T-helper 1 cell treated with Interleukin-12 subunit alpha and Interleukin-12 subunit beta and Interleukin-4 antibody, amounts not matched to agents 30 μg/mL and 1 μg/mL, for 36 hours (primary cell): ENCODE results near the gene MLPH.

Source experiments
- H3K27ac Mint-ChIP-seq: one replicate; pipeline ENCODE4 v1.8.0; 2021; ENCODE audit warnings: mild to moderate bottlenecking, mixed read lengths
- H3K27me3 Mint-ChIP-seq: one replicate; pipeline ENCODE4 v1.8.0; 2021; ENCODE audit warnings: low read depth, mixed read lengths
- H3K36me3 Mint-ChIP-seq: one replicate; pipeline ENCODE4 v1.8.0; 2021; ENCODE audit warnings: low read depth, mixed read lengths
- H3K4me1 Mint-ChIP-seq: one replicate; pipeline ENCODE4 v1.8.0; 2021; ENCODE audit warnings: low read depth, mixed read lengths
- H3K4me3 Mint-ChIP-seq: one replicate; pipeline ENCODE4 v1.8.0; 2021; ENCODE audit warnings: mild to moderate bottlenecking, moderate library complexity, mixed read lengths
- H3K9me3 Mint-ChIP-seq: one replicate; pipeline ENCODE4 v1.8.0; 2021; ENCODE audit warnings: mixed read lengths

The MLPH gene

DNA sequence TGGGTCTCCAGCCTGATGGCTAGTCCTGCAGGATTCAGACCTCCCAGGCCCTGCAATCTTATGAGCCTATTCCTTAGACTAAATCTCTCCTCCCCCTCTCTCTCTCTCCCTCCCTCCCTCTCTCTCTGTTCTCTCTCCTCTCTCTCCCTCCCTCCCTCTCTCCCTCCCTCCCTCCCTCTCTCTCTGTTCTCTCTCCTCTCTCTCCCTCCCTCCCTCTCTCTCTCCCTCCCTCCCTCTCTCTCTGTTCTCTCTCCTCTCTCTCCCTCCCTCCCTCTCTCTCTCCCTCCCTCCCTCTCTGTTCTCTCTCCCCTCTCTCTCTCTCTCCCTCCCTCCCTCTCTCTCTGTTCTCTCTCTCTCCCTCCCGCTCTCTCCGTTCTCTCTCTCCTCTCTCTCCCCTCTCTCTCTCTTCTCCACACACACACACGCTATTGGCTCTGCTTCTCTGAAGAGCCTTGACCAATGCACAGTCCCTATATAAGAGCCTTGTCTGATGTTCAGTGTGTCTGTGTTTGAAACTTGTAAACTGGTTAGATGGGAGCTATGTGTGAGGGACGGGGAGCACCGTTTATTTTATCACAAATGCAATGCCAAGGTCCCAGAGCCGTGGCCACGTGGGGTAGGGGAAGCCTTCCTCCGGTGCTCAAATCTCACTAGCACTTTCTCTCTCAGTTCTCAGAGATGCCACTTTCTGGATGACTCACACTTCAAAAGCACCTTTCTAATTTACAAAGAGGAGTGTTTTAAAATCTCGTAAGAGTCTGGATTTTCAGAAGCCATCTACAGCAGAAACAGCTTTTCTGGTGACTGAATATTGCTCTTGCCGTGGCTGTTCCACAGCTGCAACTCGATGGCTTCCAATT lies 70.0 kb downstream of the MLPH start:
- H3K27me3 Mint-ChIP-seq: peaks cover 19% of the 10 kb centered on the region
- H3K4me3 Mint-ChIP-seq: no peak overlapping the region
- no peak overlapping the region for H3K27ac Mint-ChIP-seq
- H3K36me3 Mint-ChIP-seq: peaks cover 1% of the 10 kb centered on the region
- peaks cover 25% of the 10 kb centered on the region for H3K9me3 Mint-ChIP-seq
- H3K4me1 Mint-ChIP-seq: peaks cover 11% of the 10 kb centered on the region

DNA sequence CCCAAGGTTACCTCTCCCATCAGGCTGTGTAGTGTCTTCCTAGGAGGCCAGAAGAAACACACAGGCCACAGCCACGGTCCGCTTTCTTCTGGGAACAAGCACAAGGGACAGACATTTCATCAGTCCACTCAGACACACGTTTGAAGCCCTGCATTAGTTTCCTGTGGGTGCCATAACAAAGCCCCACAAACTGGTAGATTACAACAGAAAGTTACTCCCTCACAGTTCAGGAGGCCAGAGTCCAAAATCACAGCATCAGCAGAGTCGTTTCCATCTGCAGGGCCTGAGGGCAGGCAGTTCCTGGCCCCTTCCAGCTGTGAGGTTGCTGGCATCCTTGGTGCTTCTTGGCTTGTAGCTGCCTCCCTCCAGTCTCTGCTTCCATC lies 70.6 kb downstream of the MLPH start:
- peaks cover 11% of the 10 kb centered on the region for H3K4me1 Mint-ChIP-seq
- peaks cover 19% of the 10 kb centered on the region for H3K27me3 Mint-ChIP-seq
- H3K4me3 Mint-ChIP-seq: no peak overlapping the region
- no peak overlapping the region for H3K27ac Mint-ChIP-seq
- H3K36me3 Mint-ChIP-seq: peaks cover 1% of the 10 kb centered on the region
- H3K9me3 Mint-ChIP-seq: peaks cover 25% of the 10 kb centered on the region

DNA sequence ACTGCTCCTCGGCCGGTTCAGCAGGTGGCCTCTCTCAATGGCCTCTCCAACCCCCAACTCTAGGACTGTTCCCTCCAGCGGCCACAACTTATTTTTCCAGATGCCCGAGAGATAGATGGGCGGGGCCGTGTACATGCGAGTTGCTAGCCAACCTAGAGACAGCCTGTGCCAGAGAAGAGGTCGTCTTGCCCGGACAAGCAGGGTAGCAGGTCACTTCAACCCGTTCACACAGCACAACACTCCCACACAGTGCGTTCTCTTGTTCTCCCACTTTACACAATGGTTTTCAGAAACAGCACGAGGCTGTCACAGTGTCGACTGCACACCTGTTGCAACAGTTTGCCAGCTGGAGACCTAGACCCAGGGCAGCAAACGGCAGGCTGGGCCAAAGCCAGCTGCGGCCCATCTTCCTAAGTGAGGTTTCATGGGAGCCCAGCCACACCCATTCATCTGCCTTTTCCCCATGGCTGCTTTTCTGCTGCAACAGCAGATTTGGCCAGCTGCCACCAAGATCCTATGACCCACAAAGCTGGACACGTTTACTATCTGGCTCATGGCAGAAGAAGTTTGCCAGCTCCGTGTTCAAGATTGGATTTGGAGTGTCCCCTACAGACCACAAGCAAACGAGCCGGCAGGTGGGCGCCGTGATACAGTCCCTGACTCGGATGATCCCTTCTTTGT lies 72.0 kb downstream of the MLPH start:
- H3K4me3 Mint-ChIP-seq: no peak overlapping the region
- no peak overlapping the region for H3K27ac Mint-ChIP-seq

DNA sequence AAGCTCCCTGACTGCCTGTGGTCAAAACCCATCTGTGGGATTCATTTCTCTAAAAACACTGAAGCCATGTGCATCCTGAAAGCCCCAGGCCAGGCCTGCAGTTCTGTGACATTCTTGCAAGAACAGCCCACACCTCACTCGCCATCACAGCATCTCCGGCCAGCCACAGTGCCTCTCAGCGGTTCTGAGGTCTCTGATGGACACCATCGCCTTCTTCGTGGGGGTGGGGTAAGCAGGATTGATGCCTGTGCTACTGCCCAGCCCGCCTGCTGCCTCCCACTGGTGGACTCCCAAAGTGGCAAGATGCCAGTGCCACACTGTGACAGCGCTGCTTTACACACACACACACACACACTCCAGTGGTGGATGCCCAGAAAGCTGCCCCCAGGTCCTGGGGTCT lies 74.2 kb downstream of the MLPH start:
- H3K4me3 Mint-ChIP-seq: no peak overlapping the region
- H3K4me1 Mint-ChIP-seq: peaks cover 11% of the 10 kb centered on the region
- H3K27ac Mint-ChIP-seq: no peak overlapping the region
- H3K27me3 Mint-ChIP-seq: peaks cover 11% of the 10 kb centered on the region
- peaks cover 5% of the 10 kb centered on the region for H3K9me3 Mint-ChIP-seq
- H3K36me3 Mint-ChIP-seq: peaks cover 1% of the 10 kb centered on the region

More for the DNA sequence above, 72.0 kb downstream of the MLPH start:
- Mint-ChIP-seq H3K27me3 (peaks cover 19% of the 10 kb centered on the region), H3K36me3 (peaks cover 1% of the 10 kb centered on the region), H3K9me3 (peaks cover 20% of the 10 kb centered on the region), H3K4me1 (peaks cover 11% of the 10 kb centered on the region)

DNA sequence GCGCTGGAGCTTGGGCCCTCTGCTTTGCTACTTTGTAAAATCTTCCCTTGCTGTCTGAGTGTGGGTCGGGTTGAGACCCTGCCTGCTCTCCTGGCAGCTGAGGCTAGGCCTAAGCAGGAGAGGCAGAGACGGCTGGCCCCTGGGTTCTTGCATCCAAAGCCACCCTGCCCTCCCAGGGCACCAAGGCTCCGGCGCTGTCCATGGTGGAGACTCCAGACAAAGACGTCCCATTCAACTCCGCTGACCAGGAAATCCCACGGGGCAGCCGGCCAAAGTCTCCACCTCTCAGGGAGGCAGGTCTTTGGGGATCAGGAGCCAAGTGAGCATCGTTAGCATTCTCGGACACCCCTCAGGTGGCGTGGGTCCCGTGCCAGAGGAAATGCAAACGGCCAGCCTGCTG lies 76.8 kb downstream of the MLPH start:
- no peak overlapping the region for H3K4me3 Mint-ChIP-seq
- H3K36me3 Mint-ChIP-seq: no peaks in the 10 kb centered on the region
- no peaks in the 10 kb centered on the region for H3K4me1 Mint-ChIP-seq
- H3K9me3 Mint-ChIP-seq: no peaks in the 10 kb centered on the region
- H3K27ac Mint-ChIP-seq: no peak overlapping the region
- H3K27me3 Mint-ChIP-seq: peaks cover 4% of the 10 kb centered on the region

DNA sequence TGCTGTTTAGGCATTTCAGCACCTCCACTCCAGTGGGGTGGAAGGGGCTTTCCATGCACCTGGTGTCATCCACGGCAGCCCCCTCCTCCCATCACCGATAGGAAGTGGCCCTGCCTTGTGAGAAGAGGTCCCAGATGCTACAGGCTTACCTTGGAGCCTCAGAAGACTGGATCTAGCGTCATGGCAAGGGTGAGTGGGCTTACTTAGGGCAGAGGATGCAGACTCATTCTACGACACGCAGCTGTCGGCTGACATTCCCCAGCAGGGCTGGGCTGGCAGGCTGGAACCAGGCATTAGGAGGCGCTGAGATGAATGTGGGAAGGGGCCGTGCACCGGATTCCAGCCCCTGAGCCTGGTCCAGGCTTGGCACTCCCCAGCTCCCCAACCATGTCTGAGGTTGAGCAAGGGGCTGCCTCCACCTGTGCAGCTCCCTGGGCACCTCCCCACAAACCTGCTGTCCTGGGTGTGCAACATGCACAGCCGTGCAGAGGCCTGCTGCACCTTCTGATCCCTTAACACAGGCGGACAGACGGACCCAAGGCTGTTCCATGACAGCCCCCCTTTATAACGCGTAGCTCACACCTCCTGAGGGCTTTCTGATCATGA lies 77.6 kb downstream of the MLPH start:
- Mint-ChIP-seq H3K9me3 (no peaks in the 10 kb centered on the region), H3K4me1 (no peaks in the 10 kb centered on the region), H3K36me3 (no peaks in the 10 kb centered on the region), H3K27me3 (peaks cover 4% of the 10 kb centered on the region), H3K27ac (no peak overlapping the region), H3K4me3 (no peak overlapping the region)

DNA sequence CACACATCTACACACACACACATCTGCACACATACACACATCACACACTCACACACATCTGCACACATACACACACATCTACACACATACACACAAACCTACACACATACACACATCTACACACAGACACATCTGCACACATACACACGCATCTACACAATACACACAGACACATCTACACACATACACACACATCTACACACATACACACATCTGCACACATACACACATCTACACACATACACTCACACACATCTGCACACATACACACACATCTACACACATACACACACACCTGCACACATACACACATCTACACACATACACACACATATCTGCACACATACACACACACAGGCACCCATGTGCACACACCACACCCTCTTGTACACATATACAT lies 78.9 kb downstream of the MLPH start:
- Mint-ChIP-seq H3K4me3 (no peak overlapping the region), H3K36me3 (no peaks in the 10 kb centered on the region), H3K4me1 (no peaks in the 10 kb centered on the region), H3K27ac (no peak overlapping the region), H3K9me3 (no peaks in the 10 kb centered on the region), H3K27me3 (peaks cover 4% of the 10 kb centered on the region)

DNA sequence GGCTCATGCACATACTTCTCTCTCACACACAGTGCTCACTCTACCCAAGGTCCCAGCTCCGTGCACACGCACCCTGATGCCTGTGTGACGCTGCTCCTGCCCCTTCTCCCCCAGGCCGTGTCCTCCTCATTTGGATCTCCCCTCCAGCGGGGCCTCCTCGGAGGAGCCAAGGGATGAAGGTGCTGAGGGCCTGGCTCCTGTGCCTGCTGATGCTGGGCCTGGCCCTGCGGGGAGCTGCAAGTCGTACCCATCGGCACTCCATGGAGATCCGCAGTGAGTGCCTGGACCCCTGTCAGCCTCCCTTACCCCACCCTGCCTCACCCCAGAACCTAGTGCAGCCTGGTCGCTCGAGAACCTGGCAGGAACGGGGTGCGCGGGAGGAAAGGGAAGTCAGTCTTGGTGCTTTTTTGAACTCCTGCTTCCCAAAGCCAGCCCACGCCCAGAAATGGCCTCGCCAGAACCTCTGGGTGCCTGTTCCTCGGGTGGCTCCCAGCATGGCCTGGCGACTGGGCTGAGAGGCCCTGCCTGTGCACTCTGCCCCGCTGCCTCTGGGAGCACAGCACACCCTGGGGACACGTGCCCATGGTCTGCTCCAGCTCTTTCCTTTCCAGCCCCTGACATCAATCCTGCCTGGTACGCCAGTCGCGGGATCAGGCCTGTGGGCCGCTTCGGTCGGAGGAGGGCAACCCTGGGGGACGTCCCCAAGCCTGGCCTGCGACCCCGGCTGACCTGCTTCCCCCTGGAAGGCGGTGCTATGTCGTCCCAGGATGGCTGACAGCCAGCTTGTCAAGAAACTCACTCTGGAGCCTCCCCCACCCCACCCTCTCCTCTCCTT lies 79.6 kb downstream of the MLPH start, which contains the start of gene PRLH:
TSS of gene PRLH (plus strand) at position 174 of the 835 bp plus-strand sequence. CDS start at position 174, 0 bp downstream.
- Mint-ChIP-seq H3K4me1 (no peaks in the 10 kb centered on the region), H3K27me3 (peaks cover 4% of the 10 kb centered on the region), H3K9me3 (no peaks in the 10 kb centered on the region), H3K27ac (no peak within 1 kb of the TSS), H3K36me3 (no peaks in the 10 kb centered on the region), H3K4me3 (no peak within 1 kb of the TSS)

DNA sequence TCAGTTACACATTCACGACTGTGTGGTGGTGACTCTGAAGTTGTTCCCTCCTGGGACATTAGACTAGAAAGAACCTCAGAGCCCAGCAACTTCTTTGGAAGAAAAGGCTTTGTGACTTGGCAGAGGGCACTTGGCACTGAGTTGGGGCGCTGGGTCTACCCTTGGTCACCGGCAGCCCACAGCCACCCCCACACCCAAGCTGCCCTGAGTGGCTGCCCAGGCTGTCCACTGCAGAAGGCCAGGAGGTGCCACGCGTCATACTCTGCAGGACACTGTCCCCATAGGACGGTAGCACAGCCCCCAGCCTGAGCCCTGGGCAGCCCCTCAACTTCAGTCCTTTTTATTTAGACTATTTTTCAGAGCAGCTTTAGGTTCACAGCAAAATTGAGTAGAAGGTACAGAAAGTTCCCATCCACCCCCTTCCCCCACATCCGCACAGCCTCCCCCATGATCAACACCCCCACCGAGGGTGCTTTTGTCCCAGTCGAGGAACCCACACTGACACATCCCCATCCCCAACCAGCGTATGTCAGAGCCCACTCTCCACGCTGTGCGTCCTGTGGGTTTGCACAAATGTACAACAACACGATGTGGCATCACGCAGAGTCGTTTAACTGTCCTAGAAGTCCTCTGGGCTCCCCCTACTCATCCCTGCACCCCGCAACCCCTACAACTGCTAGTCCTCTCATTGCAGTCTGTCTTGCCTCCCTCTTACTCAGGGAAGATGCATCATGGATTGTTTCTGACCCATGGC lies 80.4 kb downstream of the MLPH start:
- peaks cover 4% of the 10 kb centered on the region for H3K27me3 Mint-ChIP-seq
- H3K4me3 Mint-ChIP-seq: no peak overlapping the region
- no peaks in the 10 kb centered on the region for H3K36me3 Mint-ChIP-seq
- no peaks in the 10 kb centered on the region for H3K9me3 Mint-ChIP-seq
- H3K4me1 Mint-ChIP-seq: peaks cover 3% of the 10 kb centered on the region
- H3K27ac Mint-ChIP-seq: no peak overlapping the region

DNA sequence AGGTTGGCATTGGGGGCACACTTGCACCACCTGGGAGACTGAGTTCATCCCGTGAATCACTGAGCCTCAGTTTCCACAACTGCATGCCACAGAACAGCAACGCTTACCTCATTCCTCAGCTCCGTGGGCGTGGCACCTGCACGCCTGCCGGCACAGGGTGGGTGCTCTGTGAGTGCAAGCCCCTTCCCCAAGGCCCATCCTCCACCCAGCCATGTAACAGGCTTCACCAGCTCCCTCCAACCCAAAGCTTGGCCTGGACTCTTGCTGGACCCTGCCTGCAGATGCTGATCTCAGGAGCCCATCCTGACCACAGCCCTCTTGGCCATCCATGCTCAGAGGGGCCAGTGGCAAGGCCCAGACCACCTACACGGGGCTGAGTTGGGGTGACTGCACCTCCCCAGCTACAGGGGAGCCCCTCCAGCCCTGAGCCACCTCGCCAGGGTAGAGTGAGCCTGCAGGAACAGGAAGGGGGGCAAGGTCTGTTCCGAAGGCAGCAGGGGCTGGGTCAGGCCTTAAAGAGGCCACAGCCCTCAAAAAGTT lies 81.1 kb downstream of the MLPH start:
- Mint-ChIP-seq H3K9me3 (no peaks in the 10 kb centered on the region), H3K4me3 (no peak overlapping the region), H3K4me1 (peaks cover 3% of the 10 kb centered on the region), H3K36me3 (no peaks in the 10 kb centered on the region), H3K27ac (no peak overlapping the region), H3K27me3 (peaks cover under 1% of the 10 kb centered on the region)

DNA sequence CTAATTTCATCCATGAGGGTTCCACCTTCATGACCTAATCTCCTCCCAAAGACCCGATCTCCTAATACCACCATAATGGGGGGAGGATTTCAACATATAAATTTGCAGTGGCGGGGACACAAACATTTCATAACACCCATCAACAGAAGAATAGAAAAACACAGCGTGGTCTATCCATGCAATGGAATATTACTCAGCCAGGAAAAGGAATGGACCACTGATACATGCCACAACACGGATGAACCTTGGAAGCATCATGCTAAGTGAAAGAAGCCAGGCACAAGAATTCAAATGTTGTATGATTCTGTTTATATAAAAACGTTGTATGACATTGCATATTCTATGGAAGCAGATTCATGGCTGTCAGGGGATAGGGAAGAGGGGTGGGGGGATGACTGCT lies 82.0 kb downstream of the MLPH start:
- H3K27me3 Mint-ChIP-seq: no peaks in the 10 kb centered on the region
- H3K27ac Mint-ChIP-seq: no peak overlapping the region
- no peak overlapping the region for H3K4me3 Mint-ChIP-seq
- peaks cover 3% of the 10 kb centered on the region for H3K4me1 Mint-ChIP-seq
- H3K36me3 Mint-ChIP-seq: no peaks in the 10 kb centered on the region
- no peaks in the 10 kb centered on the region for H3K9me3 Mint-ChIP-seq

DNA sequence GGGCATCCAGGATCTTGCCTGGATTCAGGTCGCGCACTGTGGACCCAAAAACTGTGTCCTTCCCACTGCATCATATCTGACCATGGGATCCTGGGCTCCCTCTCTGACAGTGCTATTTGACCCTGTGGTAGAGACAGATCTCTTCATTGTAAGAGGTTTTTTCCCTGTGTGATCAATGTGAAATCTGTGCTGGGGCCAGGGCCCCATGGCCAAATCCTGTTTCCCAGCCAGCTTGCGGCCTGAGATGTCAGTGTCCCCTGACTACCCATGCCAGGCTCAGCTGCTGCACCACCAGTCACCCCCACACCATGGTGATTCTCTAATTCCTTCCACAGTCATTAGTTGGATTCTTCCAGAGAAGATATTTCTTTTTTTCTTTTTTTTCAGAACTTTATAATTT lies 82.8 kb downstream of the MLPH start:
- Mint-ChIP-seq H3K4me3 (no peak overlapping the region), H3K27ac (no peak overlapping the region), H3K9me3 (no peaks in the 10 kb centered on the region), H3K27me3 (no peaks in the 10 kb centered on the region), H3K36me3 (no peaks in the 10 kb centered on the region), H3K4me1 (peaks cover 3% of the 10 kb centered on the region)

DNA sequence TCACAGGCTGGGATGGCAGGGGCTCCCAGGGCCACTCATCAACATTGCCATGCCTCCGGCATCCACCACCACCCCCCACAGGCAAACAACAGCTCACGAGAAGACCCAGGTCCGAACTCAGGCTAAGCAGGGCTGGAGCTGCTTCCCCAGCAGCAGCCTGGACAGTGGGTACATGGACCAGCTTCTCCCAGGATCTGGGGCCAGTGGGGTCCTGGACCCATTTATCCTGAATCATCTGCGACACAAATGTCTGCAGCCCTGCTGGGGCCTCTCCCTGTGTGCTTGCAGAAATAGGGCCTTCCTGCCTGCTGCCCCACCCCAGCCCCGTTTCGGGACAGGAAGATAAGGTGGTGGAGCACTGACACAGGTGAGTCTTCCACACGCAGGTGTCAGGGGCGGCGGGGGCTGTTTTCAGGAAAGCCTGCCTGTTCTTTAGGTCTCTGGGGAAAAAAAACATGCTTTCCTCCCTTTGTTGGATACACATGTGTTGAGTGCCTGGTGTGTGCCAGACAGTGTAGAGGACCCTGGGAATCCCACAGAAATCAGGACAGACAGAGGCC lies 83.8 kb downstream of the MLPH start:
- Mint-ChIP-seq H3K9me3 (no peaks in the 10 kb centered on the region), H3K27me3 (no peaks in the 10 kb centered on the region), H3K27ac (no peak overlapping the region), H3K4me3 (no peak overlapping the region), H3K4me1 (peaks cover 3% of the 10 kb centered on the region), H3K36me3 (no peaks in the 10 kb centered on the region)
